Osteocyte (in vitro differentiated cells): ENCODE data around the gene DLG4. TPM values are rescaled to one million over a fixed set of nuclear protein-coding genes. Genes with fewer than 3 reads are reported as not detected.
"Not testable (repeated sequence)": the region's sequence is repeated elsewhere in the genome, so short reads cannot be mapped to it uniquely, and the experiment has no call there.

Source experiments
- DNase-seq: peaks from one replicate; pipeline ENCODE4 v3.0.0; 2021; ENCODE audit warnings: mixed read lengths; ENCODE audit not compliant: unreplicated experiment; ENCODE audit errors: extremely low spot score
- H3K27ac Mint-ChIP-seq: one replicate; pipeline ENCODE4 v1.8.0; 2021; ENCODE audit warnings: mild to moderate bottlenecking, mixed read lengths; ENCODE audit not compliant: unreplicated experiment
- H3K27me3 Mint-ChIP-seq: one replicate; pipeline ENCODE4 v1.8.0; 2021; ENCODE audit warnings: mixed read lengths; ENCODE audit not compliant: unreplicated experiment
- H3K36me3 Mint-ChIP-seq: one replicate; pipeline ENCODE4 v1.8.0; 2021; ENCODE audit warnings: mixed read lengths; ENCODE audit not compliant: unreplicated experiment
- H3K4me1 Mint-ChIP-seq: one replicate; pipeline ENCODE4 v1.8.0; 2021; ENCODE audit warnings: mixed read lengths; ENCODE audit not compliant: unreplicated experiment
- H3K4me3 Mint-ChIP-seq: one replicate; pipeline ENCODE4 v1.8.0; 2021; ENCODE audit warnings: mild to moderate bottlenecking, moderate library complexity, mixed read lengths; ENCODE audit not compliant: unreplicated experiment
- H3K9me3 Mint-ChIP-seq: one replicate; pipeline ENCODE4 v1.8.0; 2021; ENCODE audit warnings: mixed read lengths; ENCODE audit not compliant: unreplicated experiment
- total RNA-seq: library from RNA; stranded (reverse); gene quantifications from 2 replicates; pipeline ENCODE4 v1.2.1, GENCODE V29; 2021
- TF ChIP-seq, protein P1 (sequence below): fragments of 200-600 bp; sonication (generic); IDR thresholded peaks from 2 replicates; pipeline ENCODE4 v1.5.0; 2021; ENCODE audit warnings: antibody characterized with exemption, mild to moderate bottlenecking, moderate library complexity

The DLG4 gene
- total RNA-seq, 1 donor from 2014 or later, result 38.5 TPM

DNA sequence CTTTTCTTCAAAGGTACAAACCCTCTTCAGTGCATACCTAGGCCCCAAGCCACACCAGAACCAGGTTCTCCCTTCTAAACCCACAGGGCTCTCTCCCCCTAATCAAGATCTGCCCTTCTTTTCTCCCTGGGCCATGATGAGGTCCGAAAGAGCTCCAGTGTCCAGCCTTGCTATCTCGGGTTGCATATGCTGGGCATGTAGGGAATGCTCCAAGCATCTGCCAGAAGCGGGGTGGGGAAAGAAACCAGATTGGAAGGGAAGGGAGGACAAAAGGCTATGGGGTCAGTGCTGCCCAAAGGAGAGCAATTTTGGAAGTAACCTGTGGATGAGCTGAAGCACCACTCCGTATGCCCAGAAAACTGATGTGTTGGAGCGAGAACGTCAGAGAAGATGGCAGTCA lies 29.6 kb upstream of the DLG4 start:
- Mint-ChIP-seq H3K4me1 (peaks cover 32% of the 10 kb centered on the region), H3K27ac (peak overlapping the region; percentile 67), H3K27me3 (no peaks in the 10 kb centered on the region), H3K36me3 (peaks cover 21% of the 10 kb centered on the region), H3K9me3 (no peaks in the 10 kb centered on the region), H3K4me3 (peak overlapping the region; percentile 91)
- TF ChIP-seq, protein P1, sequence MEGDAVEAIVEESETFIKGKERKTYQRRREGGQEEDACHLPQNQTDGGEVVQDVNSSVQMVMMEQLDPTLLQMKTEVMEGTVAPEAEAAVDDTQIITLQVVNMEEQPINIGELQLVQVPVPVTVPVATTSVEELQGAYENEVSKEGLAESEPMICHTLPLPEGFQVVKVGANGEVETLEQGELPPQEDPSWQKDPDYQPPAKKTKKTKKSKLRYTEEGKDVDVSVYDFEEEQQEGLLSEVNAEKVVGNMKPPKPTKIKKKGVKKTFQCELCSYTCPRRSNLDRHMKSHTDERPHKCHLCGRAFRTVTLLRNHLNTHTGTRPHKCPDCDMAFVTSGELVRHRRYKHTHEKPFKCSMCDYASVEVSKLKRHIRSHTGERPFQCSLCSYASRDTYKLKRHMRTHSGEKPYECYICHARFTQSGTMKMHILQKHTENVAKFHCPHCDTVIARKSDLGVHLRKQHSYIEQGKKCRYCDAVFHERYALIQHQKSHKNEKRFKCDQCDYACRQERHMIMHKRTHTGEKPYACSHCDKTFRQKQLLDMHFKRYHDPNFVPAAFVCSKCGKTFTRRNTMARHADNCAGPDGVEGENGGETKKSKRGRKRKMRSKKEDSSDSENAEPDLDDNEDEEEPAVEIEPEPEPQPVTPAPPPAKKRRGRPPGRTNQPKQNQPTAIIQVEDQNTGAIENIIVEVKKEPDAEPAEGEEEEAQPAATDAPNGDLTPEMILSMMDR, result no peak
- DNase-seq, result no peak

DNA sequence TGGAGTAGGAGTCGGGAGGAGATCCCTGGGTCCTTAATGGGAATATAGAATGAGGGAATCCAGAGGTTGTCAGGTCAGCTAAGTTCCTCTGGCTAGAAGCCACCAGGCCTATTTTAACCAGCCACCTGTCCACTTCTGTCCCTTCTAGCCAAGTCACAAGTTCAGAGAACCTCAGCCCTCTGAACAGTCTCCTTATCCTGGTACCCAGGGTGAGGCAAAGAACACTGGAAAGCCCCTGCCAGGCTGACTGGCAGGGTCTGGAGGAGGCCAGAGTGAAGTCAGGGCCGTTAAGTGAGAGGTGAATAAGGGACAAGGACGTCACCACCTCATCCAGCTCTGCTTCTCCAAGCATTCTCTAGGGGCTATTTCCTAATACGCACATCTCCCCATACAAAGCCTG lies 29.2 kb upstream of the DLG4 start:
- no peak for DNase-seq
- H3K9me3 Mint-ChIP-seq, result no peaks in the 10 kb centered on the region
- H3K27me3 Mint-ChIP-seq, result no peaks in the 10 kb centered on the region
- TF ChIP-seq, protein P1, result no peak
- peak overlapping the region; percentile 67 for H3K27ac Mint-ChIP-seq
- peaks cover 32% of the 10 kb centered on the region for H3K4me1 Mint-ChIP-seq
- no peak overlapping the region for H3K4me3 Mint-ChIP-seq
- peaks cover 19% of the 10 kb centered on the region for H3K36me3 Mint-ChIP-seq

DNA sequence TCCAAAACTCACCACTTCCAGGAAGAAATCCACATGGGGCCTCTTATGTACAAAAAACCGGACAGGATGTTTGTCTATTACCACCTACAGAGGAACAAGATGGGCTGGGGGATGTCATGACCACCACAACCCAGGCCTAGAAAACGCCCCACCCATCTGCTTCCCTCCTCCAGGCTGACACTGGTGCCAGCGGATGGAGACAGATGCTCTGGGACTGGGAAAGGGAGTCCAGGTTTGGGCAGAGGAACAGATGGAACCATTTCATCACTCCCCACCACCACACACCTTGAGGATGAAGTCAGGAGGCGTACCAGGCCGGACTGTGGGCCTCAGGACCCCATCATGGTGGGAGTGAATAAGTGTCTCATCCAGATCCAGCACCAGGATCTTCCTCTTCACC lies 27.1 kb upstream of the DLG4 start:
- Mint-ChIP-seq H3K27me3 (no peaks in the 10 kb centered on the region), H3K27ac (no peak overlapping the region), H3K36me3 (peaks cover 25% of the 10 kb centered on the region), H3K4me3 (no peak overlapping the region), H3K4me1 (peaks cover 30% of the 10 kb centered on the region), H3K9me3 (no peaks in the 10 kb centered on the region)
- TF ChIP-seq, protein P1, result no peak
- no peak for DNase-seq

DNA sequence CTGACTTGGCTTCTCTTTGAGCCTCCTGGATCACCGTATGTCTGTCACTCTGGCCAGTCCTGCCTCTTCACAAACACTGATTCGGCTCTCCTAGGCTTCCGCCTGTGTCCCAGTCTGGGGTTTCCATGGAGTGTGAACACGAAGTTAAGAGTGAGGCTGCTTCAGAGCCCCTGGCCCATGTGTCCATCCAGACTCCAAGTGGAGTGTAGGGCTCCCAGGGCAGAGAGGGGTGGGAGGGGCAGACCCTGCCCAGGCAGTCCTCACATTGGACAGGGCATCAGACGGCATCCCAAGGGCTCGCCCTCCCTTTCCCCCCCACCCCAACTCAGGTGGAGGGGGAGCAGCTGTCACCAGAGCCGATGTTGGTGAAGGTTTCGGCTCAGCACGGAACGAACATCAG lies 24.2 kb upstream of the DLG4 start:
- peaks cover 34% of the 10 kb centered on the region for H3K4me1 Mint-ChIP-seq
- H3K4me3 Mint-ChIP-seq, result peak overlapping the region; percentile 99
- not testable (repeated sequence) for H3K9me3 Mint-ChIP-seq, H3K27me3 Mint-ChIP-seq, DNase-seq
- H3K27ac Mint-ChIP-seq, result peak overlapping the region; percentile 99
- H3K36me3 Mint-ChIP-seq, result peaks cover 40% of the 10 kb centered on the region

DNA sequence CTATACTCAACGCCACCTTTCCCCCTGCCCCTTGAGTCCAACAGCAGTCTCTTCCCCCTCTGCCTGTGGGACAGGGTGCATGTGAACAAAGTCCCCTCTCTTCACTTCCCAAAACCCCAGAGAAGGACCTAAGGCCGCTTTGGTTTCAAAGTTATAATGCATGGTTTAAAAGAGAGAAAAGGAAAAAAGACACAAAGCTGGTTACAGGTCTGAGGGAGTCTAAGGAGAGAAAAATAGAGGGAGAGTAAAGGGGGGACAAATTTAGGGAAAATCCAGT lies 23.8 kb upstream of the DLG4 start:
- peak overlapping the region; percentile 99 for H3K4me3 Mint-ChIP-seq
- TF ChIP-seq, protein P1, result no peak
- H3K4me1 Mint-ChIP-seq, result peaks cover 30% of the 10 kb centered on the region

More for the DNA sequence above, 23.8 kb upstream of the DLG4 start:
- Mint-ChIP-seq H3K27ac (peak overlapping the region; percentile 99), H3K27me3 (no peaks in the 10 kb centered on the region), H3K9me3 (no peaks in the 10 kb centered on the region), H3K36me3 (peaks cover 40% of the 10 kb centered on the region)
- no peak for DNase-seq
